Measurements from ENCODE around the gene BPGM.

The BPGM gene

DNA sequence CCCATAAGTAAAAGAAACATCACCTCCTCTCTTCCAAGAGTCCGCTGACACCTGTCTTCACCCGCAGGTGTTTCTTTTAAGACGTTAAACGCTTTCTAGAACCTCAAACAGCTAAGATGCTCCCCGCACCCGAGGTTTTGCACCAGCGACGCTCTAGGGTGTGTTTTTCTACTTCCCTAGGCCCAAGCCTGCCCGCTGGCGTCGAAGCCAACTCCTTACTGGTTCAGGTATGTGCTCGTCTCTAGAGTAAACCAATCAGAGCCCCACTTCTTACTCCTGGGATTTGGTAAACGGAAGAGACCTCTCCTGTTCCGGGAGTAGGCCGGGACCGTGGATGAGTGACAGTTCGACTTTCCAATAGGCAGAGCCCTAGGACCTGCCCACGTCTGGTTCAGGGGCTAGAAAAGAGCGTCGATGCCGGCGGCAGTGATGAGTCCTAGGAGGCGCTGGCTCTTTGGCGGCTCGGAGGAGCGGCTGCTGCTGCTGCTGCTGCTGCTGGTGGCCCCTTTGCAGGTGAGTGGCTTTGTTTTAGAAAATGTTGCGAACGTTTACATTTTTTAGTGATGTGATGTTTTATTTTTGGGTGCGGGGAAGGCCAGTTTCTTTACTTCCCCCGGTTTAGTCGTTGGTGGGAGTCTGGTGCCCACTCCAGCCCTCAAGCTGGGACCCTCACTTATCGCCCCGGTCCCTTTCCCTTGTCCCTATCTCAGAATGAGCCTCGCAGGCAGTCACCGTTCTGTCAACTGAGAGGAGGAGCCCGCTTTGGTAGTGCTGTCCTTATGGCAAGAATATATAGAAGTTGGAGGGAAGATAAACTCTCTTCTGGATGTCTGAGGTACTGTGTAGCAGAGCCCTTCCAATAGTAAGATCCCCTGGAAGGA lies at the start of gene BPGM:
Gene BPGM, plus strand, starts transcription at position 429 of the 881 bp plus-strand sequence. CDS start 14,655 bp downstream, outside the sequence.
- DNase-seq, result peak; percentile 99 to 100

DNA sequence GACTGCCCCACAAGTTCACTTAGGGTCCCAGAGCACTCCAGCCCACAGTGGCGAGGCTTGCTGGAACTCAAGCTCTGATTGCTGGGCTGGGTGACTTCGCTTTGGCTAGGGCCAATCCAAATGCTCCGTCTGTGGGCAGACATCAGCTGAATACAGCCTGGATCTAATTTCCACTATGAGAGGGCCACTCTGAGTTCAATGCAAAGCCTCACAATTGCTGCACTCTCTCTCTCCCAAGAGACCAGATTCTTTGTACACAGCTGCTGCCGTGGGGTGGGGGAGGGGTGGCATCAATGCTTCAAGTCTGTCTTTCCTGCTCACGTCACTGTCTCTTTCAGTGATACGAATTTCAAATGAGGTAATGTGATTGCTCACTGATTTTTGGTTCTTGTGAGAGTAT lies 47.3 kb upstream of the BPGM start:
- peak; percentile 84 to 94 for DNase-seq

DNA sequence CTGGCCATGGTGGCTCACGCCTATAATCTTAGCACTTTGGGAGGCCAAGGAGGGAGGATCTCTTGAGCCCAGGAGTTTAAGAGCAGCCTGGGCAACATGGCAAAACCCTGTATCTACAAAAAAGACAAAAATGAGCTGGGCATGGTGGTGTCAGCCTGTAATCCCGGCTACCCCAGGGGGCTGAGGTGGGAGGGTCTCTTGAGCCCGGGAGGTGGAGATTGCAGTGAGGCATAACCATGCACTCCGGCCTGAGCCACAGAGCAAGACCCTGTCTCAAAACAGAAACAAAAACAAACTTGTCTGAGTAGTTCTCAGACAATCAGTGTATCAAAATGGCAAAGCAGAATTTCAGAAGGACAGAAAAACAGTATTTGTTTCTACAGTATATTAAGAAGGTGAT lies 45.2 kb upstream of the BPGM start:
- no peak for DNase-seq

DNA sequence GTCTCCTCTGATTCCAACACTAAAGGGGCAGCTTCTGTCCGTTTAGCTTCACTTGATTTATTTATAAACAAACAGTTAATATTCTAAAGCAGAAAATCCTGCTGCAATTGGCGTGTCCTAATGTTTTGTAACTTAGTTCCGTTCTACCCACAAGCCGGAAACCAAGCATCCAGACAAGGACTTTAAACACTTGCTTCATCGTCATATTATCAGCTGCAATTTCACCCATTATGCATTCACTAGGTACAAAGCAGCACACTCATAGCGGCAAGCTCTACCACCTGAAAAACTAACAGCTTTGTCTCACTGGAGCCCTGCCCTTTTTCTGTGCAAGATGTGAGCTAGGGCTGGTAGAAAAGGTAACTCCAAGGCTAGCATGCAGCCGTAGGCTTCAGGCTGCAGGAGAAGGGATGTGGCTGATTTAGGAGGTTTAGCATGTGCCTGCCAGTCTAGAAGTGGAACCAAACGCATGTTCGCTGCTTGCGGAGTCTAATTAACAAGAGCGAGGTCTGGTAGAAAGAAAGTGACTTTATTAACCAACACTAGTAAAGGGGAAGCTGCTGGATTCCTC lies 43.7 kb upstream of the BPGM start:
- peak in 1 of 2 experiments; percentile 21 for DNase-seq

DNA sequence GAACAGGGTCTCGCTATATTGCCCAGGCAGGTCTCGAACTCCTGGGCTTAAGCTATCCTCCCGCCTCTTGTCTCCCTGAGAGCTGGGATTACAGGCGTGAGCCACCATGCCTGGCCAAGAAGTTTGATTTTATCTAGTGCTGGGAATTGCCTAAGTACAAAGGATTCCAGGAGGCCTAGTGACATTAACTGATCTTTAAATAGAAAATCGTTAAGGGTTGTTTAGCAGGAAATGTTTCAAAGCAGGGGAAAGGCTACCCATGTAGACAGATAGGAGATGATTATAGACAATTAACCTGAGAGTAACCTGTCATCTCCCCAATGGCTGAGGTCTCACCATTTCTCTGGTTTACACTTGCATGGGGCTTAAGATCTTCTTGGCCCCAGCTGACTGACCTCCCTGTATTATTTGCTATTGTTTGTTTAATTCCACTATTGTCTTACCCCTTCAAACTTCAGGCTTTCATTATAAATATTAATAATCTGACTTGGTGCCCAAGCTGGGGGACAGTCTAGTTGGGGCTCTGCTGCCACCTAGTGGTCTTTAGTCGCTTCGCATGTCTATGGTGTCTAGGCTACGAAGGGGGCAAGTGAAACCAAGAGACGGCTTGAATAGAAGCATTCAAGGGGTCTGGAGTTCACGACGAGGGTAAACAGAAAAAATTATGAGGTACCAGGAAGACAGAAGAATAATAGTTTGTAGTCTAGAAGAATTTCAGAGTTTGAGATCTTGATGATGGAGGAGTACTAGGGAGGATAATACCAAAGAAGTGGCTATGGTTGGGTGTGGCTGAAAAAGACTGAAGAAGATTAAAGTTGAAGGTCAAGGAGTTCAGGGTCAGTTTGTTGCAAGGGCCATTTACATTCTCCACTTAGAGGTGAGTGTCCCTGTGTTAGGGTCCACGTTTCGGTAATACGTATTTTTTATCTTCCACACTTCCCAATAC lies 40.4 kb upstream of the BPGM start:
- peak; percentile 38 to 64 for DNase-seq

DNA sequence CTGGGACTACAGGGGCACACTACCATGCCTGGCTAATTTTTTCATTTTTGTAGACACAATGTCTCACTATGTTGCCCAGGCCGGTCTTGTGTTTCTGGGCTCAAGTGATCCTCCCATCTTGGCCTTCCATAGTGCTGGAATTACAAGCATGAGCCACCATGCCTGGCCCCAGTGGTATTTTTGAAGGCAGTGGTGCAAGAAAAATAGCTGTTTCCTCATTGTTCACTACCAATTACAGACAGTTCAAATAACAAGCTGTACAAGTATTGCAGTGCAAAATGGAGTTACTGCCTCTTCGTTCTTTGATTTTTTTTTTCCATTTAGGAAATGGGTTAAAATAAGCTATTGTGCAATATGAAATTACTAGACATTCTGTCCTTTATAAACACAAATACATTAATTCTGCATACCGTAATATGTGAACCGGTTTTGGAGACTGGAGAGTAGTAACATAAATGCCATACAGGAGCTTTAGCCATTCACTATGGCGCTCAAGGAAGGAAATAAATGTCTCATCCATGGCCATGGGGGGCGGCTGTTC lies 35.0 kb upstream of the BPGM start:
- DNase-seq, result no peak

DNA sequence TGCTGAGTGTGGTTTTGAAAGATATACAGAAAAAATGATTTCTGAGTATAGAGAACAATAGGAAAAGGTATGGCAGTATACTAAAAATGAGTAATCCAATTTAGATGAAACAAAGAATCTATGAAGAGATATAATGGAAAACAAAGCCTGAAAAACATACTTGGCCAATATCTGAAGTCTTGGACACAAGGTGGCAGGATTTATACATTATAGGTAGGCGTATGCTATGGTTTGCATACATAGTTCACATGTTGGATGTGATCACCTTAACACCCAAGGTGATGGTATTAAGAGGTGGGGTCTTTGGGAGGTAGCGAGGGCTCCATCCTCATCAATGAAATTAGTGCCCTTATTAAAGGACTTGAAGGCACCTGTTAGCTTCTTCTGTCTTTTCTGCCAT lies 34.5 kb upstream of the BPGM start:
- DNase-seq, result peak in 1 of 2 experiments; percentile 13

DNA sequence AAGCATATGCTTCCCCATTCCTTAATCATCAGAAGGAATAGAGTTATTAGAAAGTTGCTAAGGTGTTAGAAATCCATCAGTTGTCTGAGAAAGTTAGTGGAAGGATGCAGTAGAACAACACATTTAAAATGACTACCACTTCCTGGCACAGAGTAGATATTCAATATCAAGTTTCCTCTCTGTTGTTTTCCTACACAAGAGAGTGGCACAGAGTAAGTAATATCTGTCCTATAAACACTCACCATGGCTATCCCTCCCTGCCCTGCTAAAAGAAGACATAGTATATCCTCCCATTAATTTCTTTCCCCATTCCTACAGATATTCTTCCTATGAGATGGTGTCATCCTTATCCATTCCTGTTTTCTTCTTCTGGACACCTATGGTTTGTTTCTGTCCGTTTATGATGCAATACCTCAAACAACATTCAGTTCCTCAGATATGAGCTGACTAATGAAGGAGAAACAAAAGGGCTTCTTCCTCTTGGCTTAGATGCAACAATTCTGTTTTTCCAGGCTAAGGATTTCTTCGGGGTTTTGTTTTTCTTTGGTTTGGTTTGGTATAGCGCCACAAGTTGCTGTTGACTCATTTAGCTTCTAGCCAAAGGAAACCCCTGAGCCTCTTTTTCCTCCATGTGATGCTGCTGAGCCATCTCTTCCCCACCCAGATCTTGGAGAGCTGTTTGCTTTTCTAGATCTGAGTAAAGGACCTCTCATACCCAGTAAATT lies 32.9 kb upstream of the BPGM start:
- no peak for DNase-seq

DNA sequence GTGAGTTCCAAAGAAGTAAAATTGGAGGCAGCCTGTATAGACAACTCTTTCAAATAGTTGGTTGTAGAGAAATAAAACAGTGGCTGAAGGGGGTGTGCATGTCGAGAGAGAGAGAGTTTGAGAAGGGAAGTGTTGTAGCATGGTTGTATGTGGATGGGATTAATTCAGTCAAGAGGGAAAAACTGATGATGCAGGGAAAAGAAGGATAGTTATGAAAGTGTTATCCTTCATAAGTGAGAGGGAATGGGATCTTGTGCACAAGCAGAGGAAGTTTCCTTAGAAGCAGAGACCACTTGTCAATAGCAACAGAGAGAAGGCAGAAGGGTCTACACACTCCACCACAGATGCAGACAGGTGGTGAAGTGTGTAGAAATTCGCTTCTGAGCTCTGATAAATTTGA lies 30.0 kb upstream of the BPGM start:
- no peak for DNase-seq

DNA sequence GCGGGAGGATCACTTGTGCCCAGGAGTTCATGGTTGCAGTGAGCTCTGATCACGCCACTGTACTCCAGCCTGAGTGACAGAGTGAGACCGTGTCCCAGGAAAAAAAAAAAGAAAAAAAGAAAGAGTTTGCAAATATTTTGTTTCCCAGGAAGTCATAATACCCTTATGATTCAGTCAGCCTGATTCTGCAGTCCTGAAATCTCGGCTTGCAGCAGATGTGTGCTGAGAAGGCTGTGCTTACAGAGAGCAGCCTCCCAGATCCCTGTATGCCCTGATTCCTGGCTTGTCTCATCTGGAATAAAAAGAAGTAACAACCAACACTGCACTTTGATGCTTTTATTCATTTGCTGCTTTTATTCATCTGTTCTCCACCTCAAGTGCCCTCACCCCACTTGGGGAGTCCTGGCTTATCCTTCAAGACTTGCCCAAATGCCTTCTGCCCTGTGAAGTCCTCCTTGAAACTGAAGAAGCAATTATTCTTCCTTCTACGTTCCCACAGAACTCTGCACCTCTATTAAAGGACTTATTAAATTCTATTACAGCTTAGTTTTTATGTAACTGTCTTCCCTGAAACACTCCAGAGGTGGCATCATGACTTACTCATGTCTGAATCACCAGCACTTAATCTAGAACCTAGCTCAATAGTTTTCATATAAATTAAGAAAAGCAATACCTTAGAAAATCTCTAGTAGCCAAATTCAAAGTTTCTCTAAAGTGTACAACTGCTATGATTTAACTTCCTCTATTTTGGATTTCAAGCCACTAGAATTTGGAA lies 27.7 kb upstream of the BPGM start:
- no peak for DNase-seq

DNA sequence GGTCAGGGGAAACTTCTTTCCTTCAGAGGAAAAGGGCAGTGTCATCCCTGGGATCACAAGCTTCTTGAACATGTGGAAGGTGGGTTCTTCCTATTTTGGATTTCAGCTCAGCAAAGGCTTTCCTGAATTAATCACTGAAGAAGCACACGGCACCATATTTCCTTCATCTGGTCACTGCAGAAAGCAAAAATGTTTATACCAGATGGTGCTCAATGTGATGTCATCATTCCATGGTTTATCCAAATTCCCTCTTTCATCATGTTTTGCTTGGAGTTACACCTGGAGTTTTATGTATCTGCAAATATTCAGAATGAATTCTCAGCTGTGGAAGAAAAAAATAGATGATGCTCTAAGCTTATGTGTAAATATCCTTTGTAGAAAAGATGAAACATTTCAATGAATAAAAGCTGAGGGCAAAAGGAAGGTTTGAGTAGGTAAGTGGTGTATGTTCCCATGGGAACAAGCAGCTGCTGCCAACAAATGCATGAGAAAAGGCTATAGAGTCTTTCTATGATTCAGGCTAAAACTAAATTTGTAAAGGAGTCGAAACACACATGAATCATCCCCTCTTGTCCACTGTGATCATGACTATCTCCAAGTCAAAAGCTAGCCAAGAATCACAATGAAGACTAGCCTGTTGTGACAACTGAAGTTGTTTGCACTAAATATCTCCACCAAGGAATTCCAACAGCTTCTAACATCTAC lies 26.9 kb upstream of the BPGM start:
- DNase-seq, result peak in 1 of 2 experiments; percentile 14

DNA sequence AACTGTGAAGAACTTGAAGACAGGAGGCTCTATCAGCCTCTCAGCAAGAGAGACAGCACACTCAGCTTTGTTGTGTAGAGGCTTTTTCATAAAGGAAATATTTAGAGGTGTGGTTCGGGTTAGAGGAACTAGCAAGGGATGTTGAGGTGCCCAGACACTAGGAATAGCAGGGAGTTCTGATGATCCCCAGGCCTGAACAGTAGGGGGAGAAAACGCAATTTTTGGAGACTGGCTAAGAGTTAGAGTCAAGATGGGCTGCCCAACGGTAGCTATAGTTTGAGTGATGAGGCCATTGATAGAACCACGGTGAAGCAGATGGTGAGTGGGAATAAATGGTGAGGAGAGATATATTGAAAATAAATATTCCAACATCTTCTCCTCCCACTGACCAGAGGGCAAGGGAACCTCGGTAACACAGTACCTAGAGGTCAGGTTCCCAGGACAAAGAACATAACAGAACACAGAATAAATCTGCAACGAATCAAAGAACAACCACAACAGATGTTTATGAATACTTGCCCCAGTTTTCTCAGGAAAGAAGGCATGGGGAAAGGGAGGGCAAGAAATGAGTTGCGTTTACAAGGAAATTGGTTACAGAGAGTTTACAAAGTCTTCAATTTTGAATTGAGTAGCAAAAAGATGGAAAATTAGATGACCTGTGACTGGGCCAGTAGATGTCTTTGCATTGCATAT lies 24.2 kb upstream of the BPGM start:
- no peak for DNase-seq

DNA sequence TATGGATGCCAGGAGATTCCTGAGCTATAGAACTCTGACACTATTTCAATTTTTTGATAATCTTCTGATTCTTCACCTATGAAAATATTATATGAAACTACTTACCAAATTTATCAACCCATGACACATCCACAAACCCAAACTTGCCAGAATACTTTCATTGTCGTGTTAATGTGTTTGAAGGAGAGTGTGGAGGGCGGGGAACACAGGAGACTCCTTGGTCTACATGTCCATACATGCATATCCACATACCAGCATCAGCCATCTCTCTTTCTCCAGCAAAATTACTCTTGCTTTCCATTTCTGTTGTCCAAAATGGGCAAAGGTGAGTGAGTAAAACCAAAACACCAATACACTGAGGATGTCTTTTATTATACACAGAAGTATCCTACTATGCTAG lies 23.5 kb upstream of the BPGM start:
- no peak for DNase-seq

DNA sequence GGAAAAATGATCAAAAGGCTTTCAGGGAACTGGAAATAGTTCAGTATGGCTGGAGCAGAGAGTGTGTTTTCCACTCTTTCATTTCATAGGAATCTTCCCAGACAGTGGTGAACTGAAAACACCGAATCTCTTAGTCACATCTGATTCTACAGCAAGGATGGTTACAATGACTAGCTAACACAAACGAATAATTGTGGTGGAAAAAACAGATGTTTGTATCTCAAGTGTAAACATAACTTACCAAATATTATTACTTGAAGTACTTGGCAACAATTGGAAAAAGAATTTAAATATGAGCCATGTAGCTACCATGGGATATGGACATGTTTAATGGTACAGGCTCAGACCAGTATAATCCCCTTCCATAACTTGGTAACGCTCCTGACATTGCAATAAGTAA lies 21.1 kb upstream of the BPGM start:
- DNase-seq, result no peak

DNA sequence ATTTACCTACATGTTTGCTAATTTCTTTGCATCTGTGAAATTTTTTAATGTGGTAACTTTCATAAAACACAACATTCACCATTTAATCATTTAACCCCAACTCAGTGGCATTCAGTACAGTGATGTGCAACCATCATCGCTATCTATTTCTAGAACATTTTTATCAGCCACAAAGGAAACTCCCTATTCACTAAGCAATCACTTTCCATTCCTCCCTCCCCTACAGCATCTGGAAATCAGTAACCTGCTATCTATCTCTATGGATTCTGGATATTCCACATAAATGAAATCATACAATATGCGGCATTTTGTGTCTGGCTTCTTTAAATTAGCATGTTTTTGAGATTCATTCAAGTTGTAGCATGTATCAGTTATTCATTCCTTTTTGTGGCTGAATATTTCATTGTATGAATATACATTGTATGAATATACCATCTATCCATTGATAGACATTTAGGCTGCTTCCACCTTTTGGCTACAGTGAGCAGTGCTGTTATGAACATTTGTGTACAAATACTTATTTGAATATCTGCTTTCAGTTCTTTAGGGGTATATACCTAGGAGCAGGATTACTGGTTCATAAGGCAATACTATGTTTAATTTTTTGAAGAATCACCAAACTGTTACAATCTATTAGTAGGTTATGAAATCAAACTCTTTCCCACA lies 19.4 kb upstream of the BPGM start:
- no peak for DNase-seq

DNA sequence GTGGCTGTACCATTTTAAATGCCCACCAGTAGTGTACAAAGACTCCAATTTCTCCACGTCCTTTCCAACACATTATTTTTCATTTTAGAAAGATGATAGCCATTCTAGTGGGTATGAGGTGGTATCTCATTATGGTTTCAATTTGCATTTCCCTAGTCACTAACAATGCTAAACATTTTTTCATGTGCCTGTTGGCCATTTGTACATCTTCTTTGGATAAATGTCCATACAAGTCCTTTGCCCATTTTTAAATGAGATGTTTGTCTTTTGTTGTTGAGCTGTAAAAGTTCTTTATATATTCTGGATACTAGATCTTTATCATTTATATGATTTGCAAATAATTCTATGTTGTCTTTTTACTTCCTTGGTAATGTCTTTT lies 18.9 kb upstream of the BPGM start:
- DNase-seq, result no peak

DNA sequence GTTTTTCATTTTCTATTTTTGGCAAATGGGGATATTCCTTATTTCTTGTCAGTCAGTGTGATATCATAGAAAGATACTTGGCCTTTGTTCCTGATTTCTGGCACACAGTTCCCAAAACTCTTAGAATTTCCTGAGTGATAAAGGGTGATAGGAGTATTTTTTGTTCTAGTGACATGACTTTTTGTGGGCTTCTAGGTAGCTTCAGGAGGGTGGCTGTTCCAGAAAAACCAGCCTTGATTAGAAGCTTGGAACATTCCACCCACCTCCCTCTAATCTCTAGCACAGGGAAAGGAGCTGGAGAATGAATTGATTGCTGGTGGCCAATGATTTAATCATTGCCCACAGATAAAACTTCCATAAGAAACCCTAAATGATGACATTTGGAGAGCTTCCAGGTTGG lies 17.2 kb upstream of the BPGM start:
- no peak for DNase-seq

DNA sequence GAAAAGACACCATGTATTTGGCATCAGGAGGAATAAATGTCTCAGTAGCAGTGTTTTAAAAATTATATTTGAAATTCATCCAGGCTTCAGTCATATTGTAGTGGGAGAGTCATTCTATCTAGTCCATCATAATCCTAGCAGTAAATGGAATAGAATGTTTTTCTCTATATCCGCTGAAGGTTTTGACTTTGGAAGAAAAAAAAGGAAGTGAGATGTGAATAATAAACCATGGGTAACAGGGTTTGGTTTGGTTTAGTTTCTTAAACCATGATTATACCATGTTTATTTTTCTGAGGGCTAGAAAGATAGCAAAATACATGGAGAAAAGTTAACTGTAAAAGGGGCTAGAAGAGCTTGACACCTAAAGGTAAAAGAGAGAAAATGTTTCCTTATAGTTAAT lies 16.4 kb upstream of the BPGM start:
- DNase-seq, result no peak

DNA sequence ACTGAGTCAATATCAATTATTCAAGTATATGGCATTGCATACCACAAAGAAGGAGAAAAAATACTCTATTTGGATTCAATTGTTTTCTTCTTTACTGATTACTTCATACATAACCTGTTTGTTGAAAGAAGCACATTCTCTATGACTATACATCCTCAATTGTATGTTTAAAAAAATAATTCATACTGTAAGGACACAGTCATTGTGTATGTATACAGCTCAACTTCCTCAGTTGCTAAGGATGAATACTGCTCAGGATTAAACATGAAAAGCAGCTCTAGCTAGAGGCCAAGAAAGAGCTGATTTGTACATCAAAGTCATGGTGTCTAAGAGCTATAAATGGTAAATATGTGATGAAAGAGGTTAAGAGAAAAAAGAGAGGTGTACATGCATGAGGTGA lies 15.8 kb upstream of the BPGM start:
- no peak for DNase-seq

DNA sequence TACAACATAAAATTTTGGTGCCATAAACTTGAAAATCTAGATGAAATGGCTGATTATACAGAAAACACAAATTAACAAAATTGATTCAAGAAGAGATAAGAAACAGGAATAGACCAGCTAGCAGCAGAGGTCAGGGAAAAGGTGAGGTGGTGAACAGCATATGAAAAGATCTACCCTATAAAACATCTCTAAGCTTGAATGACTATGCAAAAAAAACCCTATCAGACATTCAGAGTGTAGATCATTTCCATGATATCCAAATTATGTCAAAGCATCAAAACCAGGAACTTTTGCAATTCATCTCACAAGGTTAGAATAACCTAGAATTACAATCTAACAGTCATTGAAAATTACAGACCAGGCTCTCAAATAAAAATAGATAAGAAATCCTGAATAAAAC lies 14.6 kb upstream of the BPGM start:
- DNase-seq, result no peak
